ENCODE results near the gene APOBEC3B. TPM values are rescaled to one million over a fixed set of nuclear protein-coding genes. Genes with fewer than 3 reads are reported as not detected.
"Not testable (repeated sequence)": the region's sequence is repeated elsewhere in the genome, so short reads cannot be mapped to it uniquely, and the experiment has no call there.

The APOBEC3B gene
- total RNA-seq, 3 donors from 2014 or later (not counting 1 experiment from before 2014, with no cell fraction given), result 1.7 to 2.3 (median 2.2) TPM

- Histone ChIP-seq H3K4me1 (ENCODE audit: control insufficient read depth, insufficient read depth, low read length) (peaks cover 52% of the 10 kb centered on the region), H3K27me3 (ENCODE audit: control insufficient read depth, insufficient read depth, low read length) (no peaks in the 10 kb centered on the region), H3K9me3 (ENCODE audit: control insufficient read depth, insufficient read depth, low read length) (no peaks in the 10 kb centered on the region), H3K36me3 (ENCODE audit: control insufficient read depth, insufficient read depth, low read length) (peaks cover 18% of the 10 kb centered on the region), H3K27ac (ENCODE audit: low read length) (no peak overlapping the region), H3K4me3 (ENCODE audit: low read length) (no peak overlapping the region)
- WGBS (ENCODE audit: insufficient coverage), result 98% methylated on average over 13 of the region's 13 CpGs
- H3K27ac Mint-ChIP-seq, result peak overlapping the region; percentile 76 to 79
- no peaks in the 10 kb centered on the region for H3K9me3 Mint-ChIP-seq
- H3K4me3 Mint-ChIP-seq, result peak overlapping the region; percentile 45
- DNase-seq (no peak), ATAC-seq (no peak)
- no peak for TF ChIP-seq CTCF (IDR thresholded peaks at IDR 0.05)
- H3K27me3 Mint-ChIP-seq (ENCODE audit: low read depth in 2 of 2), result no peaks in the 10 kb centered on the region
- H3K36me3 Mint-ChIP-seq, result no peaks in the 10 kb centered on the region
- intact Hi-C loops (cut with micrococcal nuclease), result no loop called here
- peaks cover 31 to 65% of the 10 kb centered on the region in 2 donors for H3K4me1 Mint-ChIP-seq
Observed at GRCh38 chr22:39016592-39016991, 34.4 kb downstream of the APOBEC3B start.

GRCh38 chr22:39017596-39018365, 35.6 kb downstream of the APOBEC3B start:
- no peaks in the 10 kb centered on the region for H3K27me3 Mint-ChIP-seq (ENCODE audit: low read depth in 2 of 2)
- peaks cover 39 to 67% of the 10 kb centered on the region in 2 donors for H3K4me1 Mint-ChIP-seq
- no peak overlapping the region for H3K4me3 Mint-ChIP-seq

GRCh38 chr22:39020021-39020651, 38.0 kb downstream of the APOBEC3B start:
- 71% methylated on average over 10 of the region's 15 CpGs for WGBS (ENCODE audit: insufficient coverage)
- peaks cover 31% of the 10 kb centered on the region for H3K36me3 ChIP-seq (ENCODE audit: control insufficient read depth, insufficient read depth, low read length)
- H3K27ac ChIP-seq (ENCODE audit: low read length), result peak overlapping the region; percentile 70
- not testable (repeated sequence) for H3K27me3 ChIP-seq (ENCODE audit: control insufficient read depth, insufficient read depth, low read length); ATAC-seq; H3K9me3 Mint-ChIP-seq; H3K36me3 Mint-ChIP-seq; H3K9me3 ChIP-seq (ENCODE audit: control insufficient read depth, insufficient read depth, low read length); H3K27me3 Mint-ChIP-seq (ENCODE audit: low read depth in 2 of 2)
- H3K4me1 ChIP-seq (ENCODE audit: control insufficient read depth, insufficient read depth, low read length), result peaks cover 67% of the 10 kb centered on the region
- Mint-ChIP-seq H3K4me3 (peak overlapping the region; percentile 96), H3K27ac (peak overlapping the region; percentile 94 to 96), H3K4me1 (peaks cover 28 to 62% of the 10 kb centered on the region in 2 donors)
- peak overlapping the region; percentile 31 for H3K4me3 ChIP-seq (ENCODE audit: low read length)
- intact Hi-C loops (cut with micrococcal nuclease), result loop anchor here (5.0 kb wide), 1 partner anchor 62 kb away; no protein-coding TSS in a partner anchor
- DNase-seq, result peak in 1 of 2 donors; percentile 36

More at GRCh38 chr22:39017596-39018365, 35.6 kb downstream of the APOBEC3B start:
- no peaks in the 10 kb centered on the region for H3K9me3 Mint-ChIP-seq
- Histone ChIP-seq H3K27ac (ENCODE audit: low read length) (no peak overlapping the region), H3K9me3 (ENCODE audit: control insufficient read depth, insufficient read depth, low read length) (no peaks in the 10 kb centered on the region), H3K36me3 (ENCODE audit: control insufficient read depth, insufficient read depth, low read length) (peaks cover 18% of the 10 kb centered on the region), H3K27me3 (ENCODE audit: control insufficient read depth, insufficient read depth, low read length) (no peaks in the 10 kb centered on the region), H3K4me3 (ENCODE audit: low read length) (no peak overlapping the region), H3K4me1 (ENCODE audit: control insufficient read depth, insufficient read depth, low read length) (peaks cover 62% of the 10 kb centered on the region)
- H3K36me3 Mint-ChIP-seq, result no peaks in the 10 kb centered on the region
- WGBS (ENCODE audit: insufficient coverage), result 91% methylated on average over 15 of the region's 18 CpGs
- H3K27ac Mint-ChIP-seq, result peak overlapping the region; percentile 94 to 96
- no peak for DNase-seq
- TF ChIP-seq CTCF (IDR thresholded peaks at IDR 0.05), result no peak
- no peak for ATAC-seq
- intact Hi-C loops (cut with micrococcal nuclease), result no loop called here

- H3K4me1 Mint-ChIP-seq, result peaks cover 27 to 69% of the 10 kb centered on the region in 2 donors
Observed at GRCh38 chr22:39021552-39022250, 39.6 kb downstream of the APOBEC3B start.

More at GRCh38 chr22:39021552-39022250, 39.6 kb downstream of the APOBEC3B start:
- peak overlapping the region; percentile 78 for H3K4me3 ChIP-seq (ENCODE audit: low read length)
- no peak for DNase-seq
- H3K36me3 Mint-ChIP-seq, result no peaks in the 10 kb centered on the region
- intact Hi-C loops (cut with micrococcal nuclease), result loop anchor here (5.0 kb wide), 1 partner anchor 61 kb away; no protein-coding TSS in a partner anchor
- ATAC-seq, result no peak
- H3K27me3 ChIP-seq (ENCODE audit: control insufficient read depth, insufficient read depth, low read length), result no peaks in the 10 kb centered on the region
- no peaks in the 10 kb centered on the region for H3K9me3 Mint-ChIP-seq
- peak overlapping the region; percentile 96 for H3K4me3 Mint-ChIP-seq
- no peaks in the 10 kb centered on the region for H3K27me3 Mint-ChIP-seq (ENCODE audit: low read depth in 2 of 2)
- peaks cover 62% of the 10 kb centered on the region for H3K4me1 ChIP-seq (ENCODE audit: control insufficient read depth, insufficient read depth, low read length)
- peak overlapping the region; percentile 87 for H3K27ac ChIP-seq (ENCODE audit: low read length)
- TF ChIP-seq CTCF (IDR thresholded peaks at IDR 0.05), result no peak
- H3K27ac Mint-ChIP-seq, result peak overlapping the region; percentile 94 to 96
- no peaks in the 10 kb centered on the region for H3K9me3 ChIP-seq (ENCODE audit: control insufficient read depth, insufficient read depth, low read length)
- 28% methylated on average over 8 of the region's 9 CpGs for WGBS (ENCODE audit: insufficient coverage)
- H3K36me3 ChIP-seq (ENCODE audit: control insufficient read depth, insufficient read depth, low read length), result peaks cover 37% of the 10 kb centered on the region

Data from natural killer cell (primary cell).